GM10248 (cell line): ENCODE measurements around the gene S1PR3.

Experiments
- CTCF ChIA-PET: fragments of 300-600 bp; sonication (Branson Sonifier 250); formaldehyde crosslinking; extraction: SDS; loops from one replicate; lab custom pipeline; 2021; ENCODE audit warnings: antibody characterized with exemption; lab: Yijun Ruan, JAX
- POLR2A ChIA-PET: fragments of 350-650 bp; sonication (Branson Sonifier 250); formaldehyde crosslinking; extraction: SDS; loops from one replicate; lab custom pipeline; 2020; ENCODE audit warnings: antibody characterized with exemption; lab: Yijun Ruan, JAX
- DNase-seq: peaks from one replicate; pipeline ENCODE4 v3.0.0; 2012; ENCODE audit errors: extremely low spot score
- TF ChIP-seq, protein P1 (sequence below): IDR thresholded peaks from 2 replicates; pipeline ENCODE4 v1.5.1; 2012; ENCODE audit warnings: mild to moderate bottlenecking, low read depth; ENCODE audit errors: extremely low read depth, missing control alignments, control extremely low read depth

Gene S1PR3

DNA sequence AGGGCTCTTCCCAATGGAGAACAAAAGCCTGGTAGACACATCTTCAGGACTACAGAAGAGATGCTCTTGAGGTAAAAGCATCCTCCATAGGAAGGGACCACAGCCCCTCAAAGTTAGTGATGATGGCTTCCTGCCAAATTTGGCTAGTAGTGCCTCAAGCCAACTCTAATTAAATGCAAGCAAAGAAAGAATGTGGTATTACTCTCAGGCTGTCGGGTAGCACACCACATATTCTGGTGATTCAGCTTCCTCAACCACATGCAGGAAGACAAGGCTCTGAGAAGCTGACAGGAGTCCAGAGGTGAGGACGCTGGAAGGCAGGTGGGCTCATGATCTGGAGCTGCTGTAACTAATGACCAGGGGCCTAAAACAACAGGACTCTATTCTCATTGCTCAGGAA lies 37.2 kb upstream of the S1PR3 start:
- CTCF ChIA-PET: no interaction called here
- TF ChIP-seq, protein P1, sequence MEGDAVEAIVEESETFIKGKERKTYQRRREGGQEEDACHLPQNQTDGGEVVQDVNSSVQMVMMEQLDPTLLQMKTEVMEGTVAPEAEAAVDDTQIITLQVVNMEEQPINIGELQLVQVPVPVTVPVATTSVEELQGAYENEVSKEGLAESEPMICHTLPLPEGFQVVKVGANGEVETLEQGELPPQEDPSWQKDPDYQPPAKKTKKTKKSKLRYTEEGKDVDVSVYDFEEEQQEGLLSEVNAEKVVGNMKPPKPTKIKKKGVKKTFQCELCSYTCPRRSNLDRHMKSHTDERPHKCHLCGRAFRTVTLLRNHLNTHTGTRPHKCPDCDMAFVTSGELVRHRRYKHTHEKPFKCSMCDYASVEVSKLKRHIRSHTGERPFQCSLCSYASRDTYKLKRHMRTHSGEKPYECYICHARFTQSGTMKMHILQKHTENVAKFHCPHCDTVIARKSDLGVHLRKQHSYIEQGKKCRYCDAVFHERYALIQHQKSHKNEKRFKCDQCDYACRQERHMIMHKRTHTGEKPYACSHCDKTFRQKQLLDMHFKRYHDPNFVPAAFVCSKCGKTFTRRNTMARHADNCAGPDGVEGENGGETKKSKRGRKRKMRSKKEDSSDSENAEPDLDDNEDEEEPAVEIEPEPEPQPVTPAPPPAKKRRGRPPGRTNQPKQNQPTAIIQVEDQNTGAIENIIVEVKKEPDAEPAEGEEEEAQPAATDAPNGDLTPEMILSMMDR: no peak
- POLR2A ChIA-PET: no interaction called here
- no peak for DNase-seq

DNA sequence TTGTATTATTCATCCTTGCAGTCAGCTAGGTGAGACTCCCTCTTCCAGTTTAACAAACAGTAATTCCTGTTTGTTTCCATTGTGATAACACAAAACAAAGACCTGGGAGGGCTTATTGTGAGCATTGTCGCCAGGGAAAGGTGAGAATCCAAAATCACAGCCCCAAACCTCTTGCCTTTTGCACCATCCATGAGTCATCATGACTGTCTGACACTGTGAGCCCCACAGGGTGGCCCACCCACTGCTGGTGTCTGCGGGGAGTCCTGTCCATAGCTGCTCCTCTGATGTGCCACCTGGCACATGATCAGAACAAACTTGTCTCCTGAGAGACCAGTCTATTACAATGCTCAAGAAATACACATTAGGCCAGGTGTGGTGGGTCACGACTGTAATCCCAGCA lies 33.7 kb upstream of the S1PR3 start:
- DNase-seq: no peak
- POLR2A ChIA-PET: no interaction called here
- TF ChIP-seq, protein P1: no peak
- CTCF ChIA-PET: no interaction called here

DNA sequence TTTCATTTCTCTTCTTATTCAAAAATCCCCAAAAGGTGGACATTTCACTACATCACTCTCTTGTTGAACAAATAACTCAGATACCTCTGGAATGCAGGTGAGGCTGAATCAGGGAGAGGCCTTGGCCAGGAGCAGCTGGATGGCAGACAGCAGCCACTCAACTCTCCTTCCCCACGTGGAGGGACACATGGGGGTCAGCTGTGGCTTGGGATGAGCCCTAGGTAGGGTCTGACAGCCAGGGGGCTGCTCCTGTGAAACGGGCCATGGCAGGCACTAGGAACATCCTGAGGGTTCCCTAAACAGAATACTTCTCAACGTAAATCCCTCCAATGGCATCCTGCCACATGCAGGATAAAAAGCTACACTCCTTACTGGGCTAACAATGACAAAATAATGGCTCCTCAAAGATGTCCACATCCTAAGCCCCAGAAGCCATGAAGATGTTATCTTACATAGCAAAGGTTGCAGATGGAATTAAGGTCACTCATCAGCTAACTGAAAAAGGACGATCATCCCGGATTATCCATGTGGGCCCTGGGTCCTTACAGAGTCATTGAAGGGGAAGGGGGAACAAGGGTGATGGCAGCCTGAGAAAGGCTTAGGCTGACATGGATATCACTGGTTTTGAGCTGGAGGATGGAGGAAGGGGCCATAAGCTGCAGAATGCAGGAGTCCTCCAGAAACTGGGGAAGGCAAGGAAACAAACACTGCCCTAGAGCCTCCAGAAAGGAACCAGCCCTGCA lies 31.4 kb upstream of the S1PR3 start:
- ChIA-PET CTCF (no interaction called here), POLR2A (no interaction called here)
- TF ChIP-seq, protein P1: no peak
- no peak for DNase-seq

DNA sequence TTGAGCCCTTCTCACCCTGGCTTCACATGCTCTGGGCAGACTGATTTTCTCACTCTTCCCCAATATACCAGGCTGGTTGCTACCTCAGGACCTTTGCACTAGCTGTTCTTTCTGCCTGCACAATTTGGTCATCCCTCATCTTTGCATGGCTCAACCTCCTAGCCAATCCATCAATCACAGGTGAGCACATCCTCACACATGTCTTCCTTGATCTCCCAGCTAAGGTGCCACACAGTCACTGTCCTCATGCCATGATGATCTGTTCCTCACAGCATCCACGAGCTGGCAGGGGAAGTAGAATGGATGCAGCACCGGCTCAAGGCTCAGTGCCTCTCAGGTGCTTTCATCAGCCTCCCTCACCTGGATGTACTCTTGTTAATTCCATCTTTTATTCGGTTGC lies 30.6 kb upstream of the S1PR3 start:
- CTCF ChIA-PET: no interaction called here
- POLR2A ChIA-PET: no interaction called here
- TF ChIP-seq, protein P1: no peak
- no peak for DNase-seq

DNA sequence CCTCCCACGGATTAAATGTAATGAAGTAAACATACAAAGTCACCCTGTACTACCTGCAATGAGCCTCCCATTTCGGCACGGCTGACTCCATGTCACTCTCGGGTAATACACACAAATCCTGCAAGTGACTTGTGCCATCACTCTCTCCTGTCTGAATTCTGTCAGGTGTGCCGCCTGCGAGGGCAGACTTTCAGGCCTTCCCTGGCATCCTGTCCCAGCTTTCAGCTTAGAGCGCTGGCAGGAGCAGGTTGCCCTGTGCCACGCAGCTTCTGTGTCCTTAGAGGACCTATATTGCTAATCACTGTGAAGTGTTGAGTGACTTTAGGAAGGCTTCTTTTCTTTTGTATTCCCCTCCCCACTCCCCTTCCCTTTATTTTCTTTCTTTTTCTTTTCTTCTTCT lies 25.8 kb upstream of the S1PR3 start:
- ChIA-PET CTCF (no interaction called here), POLR2A (no interaction called here)
- TF ChIP-seq, protein P1: no peak
- DNase-seq: no peak

DNA sequence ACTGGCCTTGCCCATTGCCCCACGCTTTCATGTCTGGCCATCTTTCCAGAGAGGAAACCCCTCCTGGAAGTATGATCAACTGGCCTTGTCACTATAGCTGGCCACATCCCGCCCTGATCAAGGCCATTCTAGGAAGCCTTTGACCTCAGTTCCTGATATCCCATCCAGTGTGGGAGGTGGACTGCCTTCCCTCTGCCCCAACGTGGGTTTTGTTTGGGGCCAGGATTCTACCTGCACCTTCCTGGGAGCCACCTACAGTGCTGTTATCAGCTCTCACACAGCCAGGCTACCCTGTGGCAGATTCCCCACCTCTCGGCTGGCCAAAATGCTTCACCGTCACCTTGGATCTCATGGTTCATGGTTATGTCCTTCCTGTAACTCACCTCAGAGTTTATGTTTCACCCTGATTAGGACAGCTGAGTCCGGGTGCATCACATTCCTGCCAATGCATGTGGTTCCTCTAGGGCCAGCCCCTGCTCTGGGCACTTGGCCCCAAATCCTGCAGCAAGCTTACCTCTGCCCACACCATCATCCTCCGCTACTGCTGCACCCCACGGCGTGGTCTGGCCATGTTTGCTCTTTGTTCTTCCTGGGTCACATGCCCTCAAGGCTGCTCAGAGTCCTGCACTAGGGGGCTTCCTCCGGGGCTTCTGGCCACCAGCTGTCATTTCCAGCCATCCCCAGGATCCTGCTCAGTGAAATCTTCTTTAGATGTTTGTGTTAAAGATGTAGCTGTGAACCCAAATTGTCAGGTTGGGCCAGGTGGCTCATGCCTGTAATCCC lies 24.2 kb upstream of the S1PR3 start:
- no peak for DNase-seq
- ChIA-PET POLR2A (no interaction called here), CTCF (no interaction called here)
- TF ChIP-seq, protein P1: no peak
